Measurements from ENCODE around the gene HOMER2. TPM values are rescaled to one million over a fixed set of nuclear protein-coding genes. Genes with fewer than 3 reads are reported as not detected.

Gene HOMER2
- total and polyA plus RNA-seq, 2 donors (not counting 3 experiments of a cell fraction or from before 2014, with no cell fraction given), result 0.60 to 0.68 TPM

- no peak overlapping the region for H2AFZ ChIP-seq (ENCODE audit: low read depth, low read length)
- no peak overlapping the region for H3K4me3 ChIP-seq (replicated peaks in 1 of 3; ENCODE audit: insufficient read depth in 1 of 3, low read depth in 1 of 3, low read length in 3 of 3)
- dilution Hi-C loops (cut with MboI; ENCODE audit: extremely low pct_ligation_motif_present, low sequenced_read_pairs), result no loop called here
- H3K9ac ChIP-seq (replicated peaks; ENCODE audit: extremely low read depth, insufficient read depth, low read length), result no peak overlapping the region
- CTCF ChIA-PET, result no interaction called here
- intact Hi-C loops (cut with micrococcal nuclease), result no loop called here
- no peaks in the 10 kb centered on the region for H3K79me2 ChIP-seq (ENCODE audit: control insufficient read depth, insufficient read depth, low read length)
- FAIRE-seq, result no peak
- no peaks in the 10 kb centered on the region for H3K9me1 ChIP-seq (replicated peaks; ENCODE audit: control insufficient read depth, extremely low read depth, insufficient read depth, low read length)
- POLR2A ChIA-PET, result no interaction called here
- no peaks in the 10 kb centered on the region for H3K36me3 ChIP-seq (ENCODE audit: control insufficient read depth in 2 of 2, extremely low read depth in 1 of 2, insufficient read depth in 2 of 2, low read length in 2 of 2)
- TF ChIP-seq CTCF (IDR thresholded peaks at IDR 0.05; ENCODE audit: extremely low read depth in 1 of 2, insufficient read depth in 1 of 2, low read depth in 1 of 2, low read length in 2 of 2), result no peak
- no peak for TF ChIP-seq GATA2 (IDR thresholded peaks at IDR 0.05; ENCODE audit: insufficient read depth, insufficient read length, low read depth, low read length)
- TF ChIP-seq EZH2 (IDR thresholded peaks at IDR 0.05; ENCODE audit: borderline replicate concordance, low read depth, low read length, severe bottlenecking), result no peak
- TF ChIP-seq JUN (IDR thresholded peaks at IDR 0.05; ENCODE audit: borderline replicate concordance, insufficient read depth, insufficient read length, low read depth), result no peak
- no peak for TF ChIP-seq MAX (IDR thresholded peaks at IDR 0.05; ENCODE audit: insufficient read depth, insufficient read length)
- no peak for TF ChIP-seq MYC (IDR thresholded peaks at IDR 0.05; ENCODE audit: low read depth, low read length)
- TF ChIP-seq POLR2A (IDR thresholded peaks at IDR 0.05; ENCODE audit: low read depth, low read length), result no peak
- TF ChIP-seq POLR2AphosphoS5 (IDR thresholded peaks at IDR 0.05; ENCODE audit: insufficient read depth, low read depth, low read length), result no peak
- no peak for TF ChIP-seq FOS (IDR thresholded peaks at IDR 0.05; ENCODE audit: borderline replicate concordance, insufficient read depth, low read length)
- no peaks in the 10 kb centered on the region for H4K20me1 ChIP-seq (replicated peaks; ENCODE audit: control insufficient read depth, extremely low read depth, insufficient read depth, low read length)
- no peak overlapping the region for H3K4me2 ChIP-seq (ENCODE audit: insufficient read depth, low read length)
- BruUV-seq (replicated peaks), result no TSS peak
- no peaks in the 10 kb centered on the region for H3K9me3 ChIP-seq (replicated peaks; ENCODE audit: control insufficient read depth, insufficient read depth, low read length)
- no peak overlapping the region for H3K27ac ChIP-seq (ENCODE audit: insufficient read depth, low read depth, low read length)
- DNase-seq (ENCODE audit: low read depth, low spot score), result no peak
- no peaks in the 10 kb centered on the region for H3K27me3 ChIP-seq (ENCODE audit: control insufficient read depth in 2 of 2, insufficient read depth in 2 of 2, low read length in 2 of 2)
- H3K4me1 ChIP-seq (ENCODE audit: control insufficient read depth, extremely low read depth, insufficient read depth, low read length), result no peaks in the 10 kb centered on the region
Observed at GRCh38 chr15:82918162-82918561, 34.4 kb downstream of the HOMER2 start.

Data from endothelial cell of umbilical vein (primary cell).